GM19452 (cell line): ENCODE measurements around the gene IL20RA.
"Not testable (repeated sequence)": the region's sequence is repeated elsewhere in the genome, so short reads cannot be mapped to it uniquely, and the experiment has no call there.

Experiments used
- ATAC-seq: cut with Tn5 transposase; IDR thresholded peaks from one replicate; pipeline ENCODE4 v1.9.1; 2021; ENCODE audit not compliant: unreplicated experiment

IL20RA gene

DNA sequence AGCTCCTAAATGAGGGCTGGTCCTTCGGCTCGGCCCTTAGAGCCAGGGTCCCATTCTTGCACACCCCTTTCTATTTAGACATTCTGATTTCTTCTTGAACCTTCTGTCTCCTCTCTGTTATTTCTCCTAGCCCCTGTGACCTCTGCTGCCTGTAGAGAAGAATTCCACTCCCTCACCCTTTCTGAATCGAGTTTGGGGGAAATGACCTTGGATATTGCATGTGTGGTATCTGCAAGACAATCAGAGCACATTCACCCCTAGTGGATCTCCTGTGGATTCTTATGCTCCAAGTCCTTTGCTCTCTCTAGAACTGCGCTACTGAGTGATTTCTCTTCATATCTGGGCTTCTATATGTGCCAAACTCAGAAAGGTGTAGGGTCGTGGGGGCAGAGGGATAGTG, 67.7 kb downstream of the IL20RA start:
- no peak for ATAC-seq

DNA sequence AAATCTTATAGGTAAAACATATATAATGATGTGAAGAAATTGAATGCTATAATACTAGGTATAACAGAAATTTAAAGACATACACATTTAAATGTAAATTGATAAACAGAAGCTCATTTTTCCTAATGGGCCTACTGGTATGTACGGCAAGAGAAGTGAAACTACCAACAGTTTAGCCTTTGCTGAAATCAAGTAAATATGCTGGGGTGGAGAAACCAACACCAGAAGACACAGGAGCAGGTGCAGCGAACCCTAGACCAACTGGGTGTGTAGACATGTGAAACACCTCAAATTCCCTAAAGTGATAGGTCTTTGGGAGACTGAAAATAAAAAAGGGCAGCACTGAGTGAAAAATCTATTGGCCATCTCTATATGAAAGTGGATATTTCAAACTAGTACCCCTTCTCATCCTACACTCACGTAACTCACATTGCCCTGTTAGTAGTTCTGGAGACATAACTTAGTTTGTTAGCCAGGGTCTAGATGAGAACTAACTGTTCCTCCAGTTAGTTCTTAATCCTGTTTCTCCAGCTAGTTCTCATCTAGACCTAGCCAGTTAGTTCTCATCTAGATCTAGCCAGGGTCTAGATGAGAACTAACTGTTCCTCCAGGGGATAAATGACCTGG, 69.6 kb downstream of the IL20RA start:
- ATAC-seq, result no peak

DNA sequence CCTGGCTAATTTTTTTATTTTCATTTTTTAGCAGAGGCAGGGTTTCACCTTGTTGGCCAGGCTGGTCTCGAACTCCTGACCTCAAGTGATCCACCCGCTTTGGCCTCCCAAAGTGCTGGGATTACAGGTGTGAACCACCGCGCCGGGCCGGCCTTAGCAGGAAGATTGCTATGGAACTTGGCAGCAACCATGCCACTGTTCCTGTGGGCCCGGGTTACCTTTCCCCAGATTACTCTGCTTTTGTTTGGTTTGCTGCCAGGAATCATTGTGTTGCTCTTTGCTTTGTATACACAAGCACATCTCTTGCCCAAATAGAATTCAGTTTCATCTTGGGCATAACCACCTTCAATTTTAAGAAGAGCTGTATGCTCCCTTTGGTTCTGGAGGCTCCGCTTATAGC, 71.0 kb downstream of the IL20RA start:
- ATAC-seq, result not testable (repeated sequence)

DNA sequence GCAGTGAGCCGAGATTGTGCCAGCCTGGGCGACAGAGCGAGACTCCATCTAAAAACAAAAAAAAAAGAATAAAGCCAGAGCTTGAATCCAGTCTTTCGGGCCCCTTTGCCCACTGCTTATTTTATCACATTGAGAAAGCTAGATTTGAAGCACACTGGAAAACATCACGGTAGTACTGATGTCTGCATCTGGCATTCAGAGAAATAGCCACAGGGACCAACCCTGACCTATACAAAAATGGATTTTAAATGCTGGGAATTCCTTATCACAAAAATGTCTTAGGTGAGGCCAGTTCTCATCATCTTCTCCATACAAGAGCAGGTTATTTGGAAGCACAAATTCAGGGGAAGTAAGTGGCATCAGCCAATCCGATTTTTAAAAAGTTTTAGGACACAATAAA, 73.2 kb downstream of the IL20RA start:
- ATAC-seq, result no peak

DNA sequence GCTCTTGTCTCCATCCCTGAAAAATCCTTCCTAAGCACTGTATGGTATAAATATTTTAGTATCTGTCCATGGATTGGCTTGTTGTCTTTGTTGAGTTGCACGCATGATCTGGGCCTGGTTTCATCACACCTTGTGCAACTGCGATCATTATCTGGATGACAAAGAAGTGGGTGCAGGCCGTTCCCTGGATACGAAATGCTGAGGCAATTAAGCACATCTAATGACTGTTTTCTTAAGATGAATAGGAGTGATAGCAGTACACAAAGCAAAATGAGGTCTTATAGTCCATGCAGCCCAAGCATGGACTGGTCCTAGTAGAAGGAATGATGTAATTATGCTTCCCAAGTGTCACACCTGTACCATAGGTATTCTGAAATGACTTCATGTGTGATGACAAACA, 74.8 kb downstream of the IL20RA start:
- ATAC-seq, result no peak

DNA sequence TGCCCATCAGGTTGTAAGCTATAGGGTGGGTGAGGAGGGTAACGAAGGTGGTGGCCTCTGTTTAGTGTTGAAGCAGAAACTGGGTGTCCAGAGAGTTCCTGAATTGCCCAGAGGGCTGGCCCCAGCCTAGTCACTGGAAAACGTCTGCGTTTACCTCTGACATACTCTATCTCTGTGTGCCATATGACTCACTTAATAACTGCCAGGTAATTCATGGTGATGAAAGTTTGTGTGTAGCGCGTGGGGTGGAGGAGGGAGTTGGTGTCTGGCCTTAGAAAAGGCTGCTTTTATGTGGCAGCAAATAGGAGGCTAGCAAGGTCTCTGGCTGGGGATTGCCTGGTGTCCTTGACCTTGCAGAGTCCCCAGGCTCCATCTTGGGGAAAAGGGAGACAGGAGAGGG, 75.3 kb downstream of the IL20RA start:
- no peak for ATAC-seq

DNA sequence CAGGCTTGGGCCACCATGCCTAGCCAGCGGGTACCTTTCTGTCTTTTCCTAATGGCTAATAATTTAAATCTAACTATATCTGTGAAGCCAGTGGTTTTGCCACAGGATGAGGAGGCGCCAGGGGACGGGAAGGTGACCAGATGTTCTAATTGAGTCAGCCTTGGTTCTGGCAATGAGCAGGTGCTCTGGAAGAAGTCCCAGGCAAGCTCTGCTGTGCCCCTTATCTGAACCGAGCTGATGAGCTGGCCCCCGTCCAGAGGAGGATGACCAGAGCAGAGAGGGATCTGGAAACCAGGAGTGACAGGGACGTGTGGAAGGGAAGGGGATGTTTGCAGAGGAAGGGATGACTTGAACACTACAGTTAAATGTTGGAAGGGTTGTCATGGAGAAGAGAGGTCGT, 75.9 kb downstream of the IL20RA start:
- no peak for ATAC-seq

DNA sequence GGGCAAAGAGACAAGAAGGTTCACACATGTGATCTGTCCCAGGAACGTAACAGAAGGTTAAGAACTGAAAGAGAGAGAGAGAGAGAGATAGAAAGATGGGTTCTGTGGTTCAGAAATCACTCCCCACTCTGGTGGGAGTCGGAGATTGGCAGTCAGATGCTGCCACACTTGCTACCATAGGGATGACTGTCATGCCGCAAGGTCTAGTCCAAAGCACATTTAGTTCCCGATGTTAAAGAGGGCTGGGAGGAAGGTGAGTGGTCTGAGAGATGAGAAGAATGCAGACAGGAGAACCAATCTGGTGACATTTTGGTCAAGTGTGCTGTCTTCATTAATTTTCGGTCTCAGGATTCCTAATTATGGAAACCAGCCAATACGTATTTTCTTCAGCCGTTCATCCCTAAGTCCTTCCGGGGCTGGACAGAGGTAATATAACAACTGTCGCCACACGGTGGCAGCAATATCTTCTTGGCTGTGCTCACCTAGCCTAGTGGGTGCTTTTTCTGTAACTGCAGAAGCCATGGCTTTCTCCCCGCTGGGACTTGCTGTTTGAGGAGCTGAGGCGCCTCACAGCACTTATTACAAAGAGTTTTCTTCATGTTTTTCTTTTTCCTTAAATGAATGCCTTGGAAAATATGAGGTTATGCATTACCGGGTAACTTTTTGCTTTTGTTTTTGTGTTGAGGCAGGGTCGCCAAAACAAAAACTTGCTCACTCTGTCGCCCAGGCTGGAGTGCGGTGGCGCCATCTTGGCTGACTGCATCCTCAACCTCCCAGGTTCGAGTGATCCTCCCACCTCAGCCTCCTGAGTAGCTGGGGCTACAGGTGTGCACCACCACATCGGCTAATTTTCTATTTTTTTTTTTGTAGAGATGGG, 76.7 kb downstream of the IL20RA start:
- ATAC-seq, result peak; percentile 86

DNA sequence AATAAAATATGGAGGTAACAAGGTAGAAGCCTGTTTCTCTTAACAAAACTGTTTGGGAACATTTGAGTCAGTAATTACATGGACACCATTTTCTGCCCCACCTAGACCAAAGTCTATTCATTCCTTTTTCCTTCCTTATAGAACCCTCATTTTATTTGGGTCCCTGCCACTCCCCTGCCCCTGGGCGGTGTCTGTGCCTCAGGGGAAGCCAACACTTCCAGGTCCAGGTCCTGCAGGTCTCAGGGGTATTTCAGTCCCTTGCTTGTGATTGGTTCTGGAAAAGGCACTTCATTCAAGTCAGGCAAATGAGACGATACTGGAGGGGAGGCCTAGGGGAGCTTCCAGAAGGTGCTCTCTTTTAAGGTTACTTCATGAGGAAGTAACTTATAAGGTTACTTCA, 80.4 kb downstream of the IL20RA start:
- no peak for ATAC-seq

DNA sequence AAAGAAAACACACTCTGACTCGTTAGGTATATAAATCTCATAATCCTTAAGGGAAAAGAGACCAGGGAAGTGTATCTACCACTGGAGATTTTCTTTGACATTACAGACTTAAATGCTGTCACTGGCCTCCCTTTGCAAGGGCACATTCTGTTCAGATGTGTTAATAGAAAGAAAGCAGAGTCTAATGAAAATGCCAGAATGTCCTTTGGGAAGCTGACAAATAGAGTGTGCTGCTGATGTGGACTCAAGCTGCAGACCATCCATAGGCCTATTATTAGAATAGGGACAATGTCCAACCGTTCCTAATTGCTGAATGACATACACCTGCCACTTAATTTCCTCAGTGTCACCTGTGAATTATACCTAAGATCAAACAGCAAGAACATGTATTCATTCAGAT, 81.5 kb downstream of the IL20RA start:
- no peak for ATAC-seq

DNA sequence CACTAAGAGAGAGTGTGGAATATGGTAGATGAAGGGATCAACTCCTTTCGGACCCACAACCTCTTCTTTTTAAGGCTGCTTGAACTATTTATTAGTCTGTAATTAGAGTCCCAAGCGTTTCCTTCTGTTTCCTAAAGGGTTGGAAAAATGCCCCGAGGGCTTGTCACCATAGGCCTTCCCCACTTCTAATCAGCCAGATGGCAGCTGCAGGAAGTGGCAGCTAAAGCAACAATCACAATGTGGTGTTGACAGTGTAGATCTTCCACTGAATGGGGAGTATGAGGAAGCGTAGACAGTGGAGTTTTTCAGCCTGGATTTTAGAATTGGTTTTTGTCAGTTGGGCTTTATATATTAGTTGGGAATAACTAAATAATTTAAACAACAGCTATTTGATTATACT, 82.1 kb downstream of the IL20RA start:
- no peak for ATAC-seq

DNA sequence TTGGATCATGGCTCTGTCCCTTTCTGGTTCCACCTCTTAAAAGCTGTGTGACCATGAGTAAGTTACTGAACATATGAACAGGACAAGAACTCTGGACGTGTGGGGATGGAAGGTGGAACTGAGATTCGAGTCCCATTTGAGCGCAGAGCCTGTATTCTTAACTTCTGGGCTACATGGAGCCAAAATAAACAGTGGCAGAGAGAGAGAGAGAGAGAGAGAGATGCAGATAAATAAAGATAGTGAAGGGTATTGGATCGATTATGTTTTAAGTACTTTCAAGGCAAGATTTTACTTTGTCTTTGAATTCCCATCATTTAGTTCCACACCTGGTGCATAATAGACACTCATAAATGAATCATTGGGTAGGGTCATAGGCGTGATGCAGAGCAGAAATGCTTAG, 82.9 kb downstream of the IL20RA start:
- ATAC-seq, result no peak

DNA sequence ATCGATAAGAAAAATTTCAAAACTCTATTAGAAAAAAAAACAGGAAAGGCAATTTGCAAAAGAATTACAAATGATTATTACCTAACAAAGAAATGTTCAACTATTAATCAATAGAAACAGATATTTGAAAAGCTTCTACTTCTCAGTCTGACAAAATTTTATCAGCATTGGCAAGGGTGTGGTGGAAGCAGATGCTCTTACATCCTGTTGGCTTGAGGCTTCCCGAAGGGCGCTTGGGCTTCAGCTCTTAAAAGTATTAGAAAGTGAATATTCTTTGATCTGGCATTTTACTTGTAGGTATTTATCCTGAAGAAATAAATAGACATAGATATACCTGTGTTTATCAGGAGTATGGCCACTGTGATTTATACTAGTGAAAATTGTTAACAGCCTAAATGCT, 84.0 kb downstream of the IL20RA start:
- ATAC-seq, result no peak

DNA sequence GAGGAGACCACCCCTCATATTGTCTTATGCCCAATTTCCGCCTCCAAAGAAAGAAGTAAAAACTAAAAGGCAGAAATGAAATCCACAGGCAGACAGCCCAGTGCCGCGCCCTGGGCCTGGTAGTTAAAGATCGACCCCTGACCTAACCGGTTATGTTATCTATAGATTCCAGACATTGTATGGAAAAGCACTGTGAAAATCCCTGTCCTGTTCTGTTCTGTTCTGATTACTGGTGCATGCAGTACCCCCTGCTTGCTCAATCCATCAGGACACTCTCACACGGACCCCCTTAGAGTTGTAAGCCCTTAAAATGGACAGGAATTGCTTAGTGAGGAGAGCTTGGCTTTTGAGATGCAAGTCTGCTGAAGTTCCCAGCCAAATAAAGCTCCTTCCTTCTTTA, 84.8 kb downstream of the IL20RA start:
- ATAC-seq, result not testable (repeated sequence)

DNA sequence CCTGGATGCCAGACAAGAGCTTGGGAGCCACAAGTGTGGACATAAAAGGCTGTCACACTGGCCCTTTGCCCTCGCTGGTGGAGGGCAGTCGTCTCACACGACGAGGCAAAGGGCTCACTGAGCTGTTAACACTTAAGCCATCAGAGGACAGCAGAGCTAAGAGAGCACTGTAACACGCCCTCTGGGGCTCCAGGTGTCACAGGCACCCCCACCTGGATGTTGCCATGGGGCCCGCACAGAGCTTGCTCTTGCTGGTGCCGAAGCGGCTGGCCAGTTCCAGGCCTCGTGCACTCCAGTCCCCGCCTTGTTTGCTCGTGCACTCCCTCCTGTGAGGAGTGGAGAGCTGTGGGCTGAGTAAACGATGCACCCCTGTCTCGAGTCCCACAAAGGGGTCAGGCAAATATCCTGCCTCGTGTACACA, 85.3 kb downstream of the IL20RA start:
- ATAC-seq, result no peak

DNA sequence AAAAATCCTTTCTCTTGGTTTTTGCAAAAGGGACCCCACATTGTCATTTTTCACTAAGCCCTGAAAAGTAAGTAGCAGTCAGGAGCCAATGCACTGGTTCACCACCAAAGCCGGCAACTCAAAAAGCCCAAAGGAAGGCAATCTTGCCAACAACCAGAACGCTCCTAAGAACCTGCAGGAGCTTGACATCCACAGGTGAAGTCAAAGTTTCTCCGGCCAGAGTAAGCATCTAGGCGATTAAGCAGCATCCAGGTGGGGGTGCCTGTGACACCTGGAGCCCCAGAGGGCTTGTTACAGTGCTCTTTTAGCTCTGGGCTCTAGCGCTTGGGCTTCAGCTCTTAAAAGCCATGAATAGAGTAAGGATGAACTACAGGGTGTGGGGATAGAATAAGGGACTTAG, 86.6 kb downstream of the IL20RA start:
- ATAC-seq, result no peak

DNA sequence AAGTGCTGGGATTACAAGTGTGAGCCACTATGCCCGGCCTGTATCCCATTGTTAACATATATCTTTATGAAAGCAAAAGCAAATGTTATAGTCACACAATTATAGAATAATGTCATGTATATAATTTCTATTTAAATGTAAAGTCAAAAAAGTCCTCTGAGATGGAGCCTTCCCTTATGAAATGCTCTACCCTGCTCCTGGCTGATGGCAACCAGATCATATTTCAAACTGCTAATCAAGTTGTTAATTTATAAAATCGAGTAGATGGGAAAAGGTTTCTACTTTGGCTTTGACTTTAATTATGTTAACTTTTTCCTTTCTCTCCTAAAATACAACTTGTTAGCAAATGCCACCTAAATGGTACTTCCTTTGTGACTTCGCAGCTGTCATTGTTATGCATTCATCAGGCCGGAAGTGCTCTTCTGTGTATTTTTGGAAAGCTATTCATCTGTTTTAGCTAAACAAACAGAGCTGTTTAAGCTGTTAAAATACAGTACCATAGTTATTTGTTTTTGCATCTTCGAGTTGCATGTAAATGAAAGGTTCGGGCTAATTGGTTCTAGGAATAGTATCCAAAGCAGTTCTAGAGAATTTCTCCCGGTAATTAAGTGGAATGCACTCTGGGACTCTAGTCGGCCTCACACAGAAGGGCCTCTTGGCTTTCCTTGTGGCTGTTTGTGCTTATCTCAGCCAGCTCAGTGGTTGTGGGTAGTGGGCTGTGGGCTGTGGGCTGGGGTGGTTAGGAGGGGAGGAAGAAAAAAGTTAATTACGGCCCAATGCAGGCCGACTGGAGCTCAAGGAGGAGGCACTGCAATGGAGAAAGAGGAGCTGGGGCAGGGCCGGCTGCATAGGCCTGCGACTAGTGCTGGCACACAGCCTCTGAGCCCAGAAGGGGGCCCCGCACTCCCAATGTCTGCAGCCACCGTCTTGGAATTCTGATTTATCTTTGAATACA, 87.9 kb downstream of the IL20RA start:
- ATAC-seq, result no peak

DNA sequence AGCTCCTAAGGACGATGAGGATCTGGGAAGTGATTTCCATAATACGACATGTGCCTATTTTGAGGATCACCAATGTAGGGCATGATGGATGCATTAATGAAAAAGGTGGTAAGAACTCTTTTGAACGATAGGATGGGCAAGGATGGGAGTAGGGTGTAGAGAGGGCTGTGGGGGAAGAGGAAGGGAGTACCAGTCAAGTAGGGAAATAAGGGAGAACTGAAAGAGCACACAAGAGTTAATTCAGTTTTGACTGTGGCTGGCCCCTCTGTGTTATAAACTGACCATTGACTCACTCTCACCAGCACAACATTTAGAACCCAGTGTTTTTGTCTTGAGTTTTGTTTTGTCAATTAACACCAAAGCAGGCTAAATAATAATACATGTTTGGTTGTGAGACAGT, 89.6 kb downstream of the IL20RA start:
- ATAC-seq, result no peak

DNA sequence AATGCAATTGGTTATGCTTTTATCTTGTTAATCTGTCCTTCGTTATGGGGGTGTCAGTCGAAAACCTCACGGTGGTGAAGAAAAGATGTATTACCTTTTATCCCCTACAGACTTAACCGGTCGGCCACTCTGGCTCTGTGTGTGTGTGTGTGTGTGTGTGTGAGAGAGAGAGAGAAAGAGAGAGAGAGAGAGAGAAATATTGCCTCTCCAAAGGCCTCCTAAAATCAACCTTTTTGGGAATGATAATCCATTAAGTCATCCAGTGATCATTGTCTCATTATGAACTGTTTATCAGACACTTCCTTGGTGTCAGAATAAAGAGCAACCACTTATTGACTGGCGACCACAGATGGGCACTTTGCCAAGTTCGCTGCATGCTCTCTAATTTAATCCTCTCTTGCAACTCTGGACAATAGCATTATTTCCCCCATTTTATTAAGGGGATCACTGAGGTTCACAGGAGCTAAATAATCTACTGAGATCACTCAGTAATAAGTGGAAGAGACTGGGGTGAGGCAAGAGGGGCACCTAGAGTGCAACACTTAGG, 92.0 kb downstream of the IL20RA start:
- no peak for ATAC-seq

DNA sequence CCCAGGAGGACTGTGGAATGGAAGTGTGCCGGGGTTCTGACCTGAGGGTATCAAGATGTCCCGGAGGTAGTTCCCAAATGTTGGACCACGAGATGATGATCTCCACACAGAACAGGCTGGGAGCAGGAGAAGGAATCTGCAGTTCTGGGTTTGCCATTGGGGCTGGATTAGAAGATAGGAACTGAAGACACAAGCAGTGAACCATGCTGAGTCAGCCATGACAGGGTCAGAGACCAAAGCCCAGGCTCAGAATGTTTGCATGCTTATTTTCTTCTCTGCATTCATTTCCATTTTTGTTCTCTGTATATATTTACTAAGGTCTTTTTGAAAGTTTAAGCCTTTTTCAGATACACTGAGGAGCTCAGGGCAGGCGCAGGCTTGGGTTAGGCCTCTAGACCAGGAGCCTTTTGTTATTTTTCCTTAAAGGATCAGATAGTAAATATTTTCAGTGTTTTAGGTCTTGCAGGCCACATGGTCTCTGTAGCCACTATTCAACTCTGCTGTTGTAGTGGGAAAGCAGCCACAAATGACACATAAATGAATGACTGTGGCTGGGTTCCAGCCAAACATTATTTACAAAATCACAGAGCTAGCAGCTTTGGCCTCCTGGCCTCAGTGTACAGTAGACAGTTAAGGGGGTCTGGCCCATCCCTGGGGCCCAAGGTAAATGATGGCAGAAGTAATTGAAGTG, 94.2 kb downstream of the IL20RA start:
- no peak for ATAC-seq
